T-helper 1 cell treated with Interleukin-12 subunit alpha and Interleukin-12 subunit beta and Interleukin-4 antibody, amounts not matched to agents 30 μg/mL and 1 μg/mL, for 36 hours (primary cell): ENCODE data around the gene PSEN1.
A peak's percentile ranks its signal among the peaks of the same experiment; 100 is the strongest.

ENCODE experiments used
- H3K27ac Mint-ChIP-seq: one replicate; pipeline ENCODE4 v1.8.0; 2021; ENCODE audit warnings: mild to moderate bottlenecking, mixed read lengths
- H3K27me3 Mint-ChIP-seq: one replicate; pipeline ENCODE4 v1.8.0; 2021; ENCODE audit warnings: low read depth, mixed read lengths
- H3K36me3 Mint-ChIP-seq: one replicate; pipeline ENCODE4 v1.8.0; 2021; ENCODE audit warnings: low read depth, mixed read lengths
- H3K4me1 Mint-ChIP-seq: one replicate; pipeline ENCODE4 v1.8.0; 2021; ENCODE audit warnings: low read depth, mixed read lengths
- H3K4me3 Mint-ChIP-seq: one replicate; pipeline ENCODE4 v1.8.0; 2021; ENCODE audit warnings: mild to moderate bottlenecking, moderate library complexity, mixed read lengths
- H3K9me3 Mint-ChIP-seq: one replicate; pipeline ENCODE4 v1.8.0; 2021; ENCODE audit warnings: mixed read lengths

Gene PSEN1

GRCh38 chr14:73244541-73245290, 108.4 kb downstream of the PSEN1 start:
- H3K27me3 Mint-ChIP-seq, result peaks cover 55% of the 10 kb centered on the region
- peaks cover 2% of the 10 kb centered on the region for H3K36me3 Mint-ChIP-seq
- H3K27ac Mint-ChIP-seq, result no peak overlapping the region
- peaks cover 29% of the 10 kb centered on the region for H3K4me1 Mint-ChIP-seq
- no peaks in the 10 kb centered on the region for H3K9me3 Mint-ChIP-seq
- peak overlapping the region; percentile 51 for H3K4me3 Mint-ChIP-seq

- H3K4me3 Mint-ChIP-seq, result peak overlapping the region; percentile 70
- H3K9me3 Mint-ChIP-seq, result no peaks in the 10 kb centered on the region
- H3K4me1 Mint-ChIP-seq, result peaks cover 29% of the 10 kb centered on the region
- no peaks in the 10 kb centered on the region for H3K36me3 Mint-ChIP-seq
- H3K27ac Mint-ChIP-seq, result no peak overlapping the region
- H3K27me3 Mint-ChIP-seq, result peaks cover 47% of the 10 kb centered on the region
Measured at GRCh38 chr14:73245480-73246325, 109.4 kb downstream of the PSEN1 start.

- Mint-ChIP-seq H3K27ac (no peak overlapping the region), H3K36me3 (no peaks in the 10 kb centered on the region), H3K27me3 (peaks cover 38% of the 10 kb centered on the region), H3K9me3 (no peaks in the 10 kb centered on the region), H3K4me3 (peak overlapping the region; percentile 82), H3K4me1 (peaks cover 29% of the 10 kb centered on the region)
Measured at GRCh38 chr14:73246387-73247150, 110.3 kb downstream of the PSEN1 start.

GRCh38 chr14:73248108-73248868, 112.0 kb downstream of the PSEN1 start:
- no peaks in the 10 kb centered on the region for H3K9me3 Mint-ChIP-seq
- no peak overlapping the region for H3K4me3 Mint-ChIP-seq
- H3K4me1 Mint-ChIP-seq, result peaks cover 25% of the 10 kb centered on the region
- H3K27ac Mint-ChIP-seq, result peak overlapping the region; percentile 37
- peaks cover 27% of the 10 kb centered on the region for H3K27me3 Mint-ChIP-seq
- H3K36me3 Mint-ChIP-seq, result no peaks in the 10 kb centered on the region

- Mint-ChIP-seq H3K4me3 (no peak overlapping the region), H3K4me1 (peaks cover 21% of the 10 kb centered on the region), H3K36me3 (no peaks in the 10 kb centered on the region), H3K9me3 (no peaks in the 10 kb centered on the region), H3K27ac (no peak overlapping the region), H3K27me3 (peaks cover 20% of the 10 kb centered on the region)
Measured at GRCh38 chr14:73249108-73249507, 112.8 kb downstream of the PSEN1 start.

- H3K4me1 Mint-ChIP-seq, result peaks cover 21% of the 10 kb centered on the region
- no peak overlapping the region for H3K4me3 Mint-ChIP-seq
- peaks cover 14% of the 10 kb centered on the region for H3K27me3 Mint-ChIP-seq
- H3K9me3 Mint-ChIP-seq, result no peaks in the 10 kb centered on the region
- H3K36me3 Mint-ChIP-seq, result no peaks in the 10 kb centered on the region
- no peak overlapping the region for H3K27ac Mint-ChIP-seq
Measured at GRCh38 chr14:73249564-73250316, 113.4 kb downstream of the PSEN1 start.

- Mint-ChIP-seq H3K36me3 (no peaks in the 10 kb centered on the region), H3K27ac (no peak overlapping the region), H3K27me3 (peaks cover 10% of the 10 kb centered on the region), H3K4me1 (peaks cover 18% of the 10 kb centered on the region), H3K9me3 (no peaks in the 10 kb centered on the region), H3K4me3 (no peak overlapping the region)
Measured at GRCh38 chr14:73250317-73250713, 114.0 kb downstream of the PSEN1 start.

- Mint-ChIP-seq H3K4me3 (no peak overlapping the region), H3K27me3 (peaks cover 10% of the 10 kb centered on the region), H3K9me3 (no peaks in the 10 kb centered on the region), H3K4me1 (peaks cover 18% of the 10 kb centered on the region), H3K27ac (no peak overlapping the region), H3K36me3 (no peaks in the 10 kb centered on the region)
Measured at GRCh38 chr14:73250781-73251500, 114.6 kb downstream of the PSEN1 start.

- Mint-ChIP-seq H3K27ac (no peak overlapping the region), H3K9me3 (no peaks in the 10 kb centered on the region), H3K27me3 (peaks cover 7% of the 10 kb centered on the region), H3K4me1 (peaks cover 15% of the 10 kb centered on the region), H3K4me3 (no peak overlapping the region), H3K36me3 (no peaks in the 10 kb centered on the region)
Measured at GRCh38 chr14:73251516-73252215, 115.4 kb downstream of the PSEN1 start.

- Mint-ChIP-seq H3K27ac (no peak overlapping the region), H3K36me3 (no peaks in the 10 kb centered on the region), H3K4me3 (no peak overlapping the region), H3K27me3 (no peaks in the 10 kb centered on the region), H3K9me3 (no peaks in the 10 kb centered on the region), H3K4me1 (peaks cover 6% of the 10 kb centered on the region)
Measured at GRCh38 chr14:73252491-73253322, 116.4 kb downstream of the PSEN1 start.

- Mint-ChIP-seq H3K4me1 (peaks cover 2% of the 10 kb centered on the region), H3K27ac (no peak overlapping the region), H3K27me3 (peaks cover 3% of the 10 kb centered on the region), H3K9me3 (no peaks in the 10 kb centered on the region), H3K4me3 (no peak overlapping the region), H3K36me3 (no peaks in the 10 kb centered on the region)
Measured at GRCh38 chr14:73253323-73253610, 117.0 kb downstream of the PSEN1 start.

- H3K4me3 Mint-ChIP-seq, result no peak overlapping the region
Measured at GRCh38 chr14:73253721-73254120, 117.4 kb downstream of the PSEN1 start.

More at GRCh38 chr14:73253721-73254120, 117.4 kb downstream of the PSEN1 start:
- Mint-ChIP-seq H3K4me1 (peaks cover 2% of the 10 kb centered on the region), H3K27me3 (peaks cover 3% of the 10 kb centered on the region), H3K9me3 (no peaks in the 10 kb centered on the region), H3K36me3 (no peaks in the 10 kb centered on the region), H3K27ac (no peak overlapping the region)
